Fibroblast of lung (primary cell): ENCODE data around the gene GMCL2. TPM values are rescaled to one million over a fixed set of nuclear protein-coding genes. Genes with fewer than 3 reads are reported as not detected.
"Not testable (repeated sequence)": the region's sequence is repeated elsewhere in the genome, so short reads cannot be mapped to it uniquely, and the experiment has no call there.

Source experiments
- DNase-seq, 2 donors: peaks; one replicate each; pipeline versions ENCODE4 v3.0.0 to v3.0.0-alpha.2; 2010; ENCODE audit warnings: low read depth in 2 of 2
- H2AFZ ChIP-seq: 2 replicates; pipeline ENCODE4 v1.5.1; 2012; ENCODE audit warnings: low read length, control low read depth, inconsistent platforms
- H3K27ac ChIP-seq: 2 replicates; pipeline ENCODE4 v1.5.1; 2011; ENCODE audit warnings: low read length, control low read depth; ENCODE audit not compliant: insufficient read depth
- H3K27me3 ChIP-seq: 2 replicates; pipeline ENCODE4 v1.5.1; 2011; ENCODE audit warnings: mild to moderate bottlenecking, low read length; ENCODE audit not compliant: control insufficient read depth, insufficient read depth
- H3K36me3 ChIP-seq: 2 replicates; pipeline ENCODE4 v1.5.1; 2011; ENCODE audit warnings: low read length; ENCODE audit not compliant: control insufficient read depth, insufficient read depth
- H3K4me1 ChIP-seq: 2 replicates; pipeline ENCODE4 v1.5.1; 2011; ENCODE audit warnings: low read length; ENCODE audit not compliant: control insufficient read depth, insufficient read depth; ENCODE audit errors: extremely low read depth
- H3K4me2 ChIP-seq: 2 replicates; pipeline ENCODE4 v1.5.1; 2011; ENCODE audit warnings: low read length, control low read depth; ENCODE audit not compliant: insufficient read depth; ENCODE audit errors: extremely low read depth
- H3K4me3 ChIP-seq, 4 experiments: fragments of 200-600 bp in 1 of 4; sonication (generic) in 1 of 4; replicated peaks in 1 of 4; 2 replicates each; pipeline ENCODE4 v1.5.1; 2011 to 2016; ENCODE audit warnings: low read length in 4 of 4, low read depth in 3 of 4, mild to moderate bottlenecking in 3 of 4, control low read depth in 2 of 4, inconsistent platforms in 1 of 4, mixed read lengths in 1 of 4; ENCODE audit not compliant: insufficient read depth in 1 of 4; ENCODE audit errors: control extremely low read depth in 1 of 4
- H3K79me2 ChIP-seq: 2 replicates; pipeline ENCODE4 v1.5.1; 2012; ENCODE audit warnings: mild to moderate bottlenecking, low read length, inconsistent platforms; ENCODE audit not compliant: control insufficient read depth, insufficient read depth
- H3K9ac ChIP-seq: 2 replicates; pipeline ENCODE4 v1.5.1; 2011; ENCODE audit warnings: mild to moderate bottlenecking, low read length, control low read depth; ENCODE audit not compliant: insufficient read depth
- H3K9me3 ChIP-seq: 2 replicates; pipeline ENCODE4 v1.5.1; 2012; ENCODE audit warnings: low read depth, low read length; ENCODE audit not compliant: control insufficient read depth, insufficient read depth
- H4K20me1 ChIP-seq: 2 replicates; pipeline ENCODE4 v1.5.1; 2011; ENCODE audit warnings: low read length; ENCODE audit not compliant: control insufficient read depth, insufficient read depth; ENCODE audit errors: extremely low read depth
- EZH2 ChIP-seq: IDR thresholded peaks from 2 replicates; pipeline ENCODE4 v1.5.1; 2012; ENCODE audit warnings: low read length, control low read depth, mild to moderate bottlenecking; ENCODE audit errors: missing control alignments
- polyA plus RNA-seq, 2 donors: library from polyadenylated mRNA; depleted of rRNA in 1 of 2; stranded (reverse) in 1 of 2; unstranded in 1 of 2; fragments of >200 nt; gene quantifications; 2 replicates each; pipeline ENCODE4 v1.2.1, GENCODE V29; 2011 to 2012; ENCODE audit warnings: missing spikeins in 1 of 2
- total RNA-seq: library from RNA; depleted of rRNA; stranded (reverse); fragments of >200 nt; gene quantifications from 2 replicates; pipeline ENCODE4 v1.2.1, GENCODE V29; 2014
- TF ChIP-seq, protein P1 (sequence below), 2 donors: IDR thresholded peaks in 1 of 2; conservative IDR thresholded peaks in 1 of 2; 1 replicate in 1 of 2; 2 replicates in 1 of 2; pipeline ENCODE4 v1.5.1; 2011 to 2012; ENCODE audit warnings: low read length in 2 of 2, control low read depth in 1 of 2, inconsistent platforms in 1 of 2, low read depth in 1 of 2, mild to moderate bottlenecking in 1 of 2

GMCL2 gene
- total and polyA plus RNA-seq, 2 donors (not counting 1 experiment from before 2014, with no cell fraction given): under 0.01 TPM; not detected in 1

GRCh38 chr5:178231539-178232123 is 44.5 kb upstream of the GMCL2 start:
- H3K4me2 ChIP-seq: peak overlapping the region; percentile 97
- no peaks in the 10 kb centered on the region for H3K27me3 ChIP-seq
- peak overlapping the region; percentile 1 for H2AFZ ChIP-seq
- DNase-seq: no peak
- peaks cover 19% of the 10 kb centered on the region for H3K36me3 ChIP-seq
- peaks cover 18% of the 10 kb centered on the region for H3K79me2 ChIP-seq
- no peaks in the 10 kb centered on the region for H3K9me3 ChIP-seq
- TF ChIP-seq, protein P1, sequence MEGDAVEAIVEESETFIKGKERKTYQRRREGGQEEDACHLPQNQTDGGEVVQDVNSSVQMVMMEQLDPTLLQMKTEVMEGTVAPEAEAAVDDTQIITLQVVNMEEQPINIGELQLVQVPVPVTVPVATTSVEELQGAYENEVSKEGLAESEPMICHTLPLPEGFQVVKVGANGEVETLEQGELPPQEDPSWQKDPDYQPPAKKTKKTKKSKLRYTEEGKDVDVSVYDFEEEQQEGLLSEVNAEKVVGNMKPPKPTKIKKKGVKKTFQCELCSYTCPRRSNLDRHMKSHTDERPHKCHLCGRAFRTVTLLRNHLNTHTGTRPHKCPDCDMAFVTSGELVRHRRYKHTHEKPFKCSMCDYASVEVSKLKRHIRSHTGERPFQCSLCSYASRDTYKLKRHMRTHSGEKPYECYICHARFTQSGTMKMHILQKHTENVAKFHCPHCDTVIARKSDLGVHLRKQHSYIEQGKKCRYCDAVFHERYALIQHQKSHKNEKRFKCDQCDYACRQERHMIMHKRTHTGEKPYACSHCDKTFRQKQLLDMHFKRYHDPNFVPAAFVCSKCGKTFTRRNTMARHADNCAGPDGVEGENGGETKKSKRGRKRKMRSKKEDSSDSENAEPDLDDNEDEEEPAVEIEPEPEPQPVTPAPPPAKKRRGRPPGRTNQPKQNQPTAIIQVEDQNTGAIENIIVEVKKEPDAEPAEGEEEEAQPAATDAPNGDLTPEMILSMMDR (conservative IDR thresholded peaks at IDR 0.05 in 1 of 2, IDR thresholded peaks at IDR 0.05 in 1 of 2; ENCODE audit: low read depth in 1 of 2, low read length in 2 of 2): no peak
- TF ChIP-seq EZH2: no peak
- peak overlapping the region; percentile 77 for H3K27ac ChIP-seq
- no peaks in the 10 kb centered on the region for H4K20me1 ChIP-seq
- peaks cover 6% of the 10 kb centered on the region for H3K4me1 ChIP-seq
- H3K9ac ChIP-seq: peak overlapping the region; percentile 81
- peak overlapping the region; percentile 61 to 87 (median 70) for H3K4me3 ChIP-seq

DNA sequence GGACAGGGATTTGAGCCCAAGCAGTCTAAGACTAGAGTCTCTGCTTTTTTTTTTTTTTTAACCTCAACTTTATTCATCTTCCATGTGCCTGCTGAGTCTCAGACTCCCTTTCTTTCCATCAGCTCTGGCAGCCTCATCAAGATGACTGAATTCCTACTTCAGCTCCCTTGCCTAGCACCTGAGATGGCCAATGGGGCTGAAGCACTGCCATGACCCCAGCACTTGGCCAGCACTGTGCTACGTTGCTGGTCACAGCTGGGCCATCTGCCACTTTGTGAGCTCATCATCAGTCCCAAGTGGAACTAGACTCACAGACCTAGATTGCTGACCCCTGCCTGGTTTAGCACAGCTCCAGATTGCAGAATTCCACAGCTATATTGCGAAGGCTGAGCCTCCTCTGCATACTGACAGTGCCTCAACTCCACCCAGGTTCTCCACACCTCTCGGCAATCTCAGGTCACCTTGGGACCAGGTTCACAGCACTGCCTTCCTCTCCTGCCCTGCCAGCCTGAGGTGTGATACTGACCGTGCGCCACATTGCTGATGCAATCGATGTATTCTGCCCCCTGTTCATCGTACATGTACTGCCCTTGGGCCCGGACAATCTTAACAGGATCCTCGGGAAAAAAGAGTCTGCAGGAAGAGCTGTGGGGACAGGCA is 43.8 kb upstream of the GMCL2 start:
- no peak for TF ChIP-seq EZH2
- TF ChIP-seq, protein P1 (conservative IDR thresholded peaks at IDR 0.05 in 1 of 2, IDR thresholded peaks at IDR 0.05 in 1 of 2; ENCODE audit: low read depth in 1 of 2, low read length in 2 of 2): no peak
- H3K36me3 ChIP-seq: peaks cover 19% of the 10 kb centered on the region
- no peaks in the 10 kb centered on the region for H4K20me1 ChIP-seq
- no peak overlapping the region for H2AFZ ChIP-seq
- H3K27me3 ChIP-seq: no peaks in the 10 kb centered on the region
- peak overlapping the region; percentile 77 for H3K27ac ChIP-seq
- peaks cover 18% of the 10 kb centered on the region for H3K79me2 ChIP-seq
- peaks cover 6% of the 10 kb centered on the region for H3K4me1 ChIP-seq
- no peaks in the 10 kb centered on the region for H3K9me3 ChIP-seq
- DNase-seq: peak; percentile 47 to 48
- peak overlapping the region; percentile 97 for H3K4me2 ChIP-seq
- H3K9ac ChIP-seq: no peak overlapping the region
- peak overlapping the region; percentile 61 to 87 (median 70) for H3K4me3 ChIP-seq

DNA sequence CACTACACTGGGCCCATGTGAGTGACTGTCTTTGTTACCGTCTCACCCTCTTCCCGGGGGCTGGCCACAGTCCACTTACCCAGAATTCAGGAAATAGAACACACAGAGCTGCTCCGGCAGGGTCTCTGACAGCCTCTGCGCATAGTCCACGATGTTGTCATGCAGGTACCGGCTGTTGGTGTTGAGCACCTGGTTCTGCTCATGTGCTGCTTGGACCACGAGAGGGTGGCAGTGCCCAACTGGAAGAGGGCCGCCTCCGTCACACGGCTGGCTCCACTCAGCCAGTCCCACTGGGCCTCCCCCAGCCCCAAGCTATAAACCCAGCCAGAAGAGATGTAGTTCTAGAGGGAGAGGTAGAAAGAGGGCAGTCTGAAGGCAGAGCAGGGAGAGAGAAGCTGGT is 42.7 kb upstream of the GMCL2 start:
- Histone ChIP-seq H3K36me3 (peaks cover 19% of the 10 kb centered on the region), H3K9ac (no peak overlapping the region), H3K4me1 (peaks cover 6% of the 10 kb centered on the region), H3K79me2 (peaks cover 18% of the 10 kb centered on the region), H3K9me3 (no peaks in the 10 kb centered on the region), H3K27me3 (no peaks in the 10 kb centered on the region), H3K4me2 (no peak overlapping the region), H4K20me1 (no peaks in the 10 kb centered on the region), H3K4me3 (no peak overlapping the region), H3K27ac (no peak overlapping the region), H2AFZ (no peak overlapping the region)
- DNase-seq: no peak
- TF ChIP-seq EZH2: no peak
- TF ChIP-seq, protein P1 (conservative IDR thresholded peaks at IDR 0.05 in 1 of 2, IDR thresholded peaks at IDR 0.05 in 1 of 2; ENCODE audit: low read depth in 1 of 2, low read length in 2 of 2): no peak

- Histone ChIP-seq H3K36me3 (peaks cover 23% of the 10 kb centered on the region), H3K79me2 (peaks cover 18% of the 10 kb centered on the region)
- H3K27ac ChIP-seq, H4K20me1 ChIP-seq, H2AFZ ChIP-seq, H3K4me3 ChIP-seq, H3K9me3 ChIP-seq, H3K4me2 ChIP-seq, H3K4me1 ChIP-seq, H3K27me3 ChIP-seq, H3K9ac ChIP-seq, DNase-seq: not testable (repeated sequence)
Measured at GRCh38 chr5:178229111-178229510, 41.9 kb upstream of the GMCL2 start.
